Measurements from ENCODE around the gene ASRGL1.

ASRGL1 gene

DNA sequence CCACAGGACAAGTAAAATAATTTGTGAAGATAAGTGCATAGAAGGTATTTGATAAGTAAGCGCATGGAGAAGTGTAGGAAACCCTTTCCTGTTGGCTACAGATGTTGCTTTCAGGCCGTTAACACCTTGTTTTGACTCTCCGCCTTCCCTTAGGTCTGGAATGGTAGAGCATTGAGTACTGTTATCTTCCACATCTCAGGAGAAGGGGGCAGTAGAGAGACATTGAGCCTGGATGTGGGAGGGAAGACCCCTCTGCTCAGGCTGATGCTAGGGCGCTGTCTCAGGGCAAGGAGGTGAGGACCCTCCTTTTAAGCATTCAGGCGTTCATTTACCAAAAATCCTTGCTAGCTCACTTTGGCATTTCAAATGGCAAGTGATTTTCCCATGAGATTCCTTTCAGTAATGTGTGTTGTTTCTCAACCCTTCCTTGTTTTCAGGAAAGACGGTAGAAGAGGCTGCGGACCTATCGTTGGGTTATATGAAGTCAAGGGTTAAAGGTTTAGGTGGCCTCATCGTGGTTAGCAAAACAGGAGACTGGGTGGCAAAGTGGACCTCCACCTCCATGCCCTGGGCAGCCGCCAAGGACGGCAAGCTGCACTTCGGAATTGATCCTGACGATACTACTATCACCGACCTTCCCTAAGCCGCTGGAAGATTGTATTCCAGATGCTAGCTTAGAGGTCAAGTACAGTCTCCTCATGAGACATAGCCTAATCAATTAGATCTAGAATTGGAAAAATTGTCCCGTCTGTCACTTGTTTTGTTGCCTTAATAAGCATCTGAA lies 54.6 kb downstream of the ASRGL1 start:
- no peaks in the 10 kb centered on the region for H3K36me3 Mint-ChIP-seq
- no peak overlapping the region for H3K4me3 Mint-ChIP-seq
- H3K27me3 Mint-ChIP-seq = peaks cover 5% of the 10 kb centered on the region
- DNase-seq = no peak
- no peak overlapping the region for H3K27ac Mint-ChIP-seq
- no peaks in the 10 kb centered on the region for H3K9me3 Mint-ChIP-seq
- H3K4me1 Mint-ChIP-seq = peaks cover 25% of the 10 kb centered on the region
- CTCF ChIA-PET = interaction anchor here (0.8 to 6.8 kb wide), 5 partner anchors 9 to 150 kb away, joined by 3 to 54 read pairs (median 8); no protein-coding TSS in a partner anchor

DNA sequence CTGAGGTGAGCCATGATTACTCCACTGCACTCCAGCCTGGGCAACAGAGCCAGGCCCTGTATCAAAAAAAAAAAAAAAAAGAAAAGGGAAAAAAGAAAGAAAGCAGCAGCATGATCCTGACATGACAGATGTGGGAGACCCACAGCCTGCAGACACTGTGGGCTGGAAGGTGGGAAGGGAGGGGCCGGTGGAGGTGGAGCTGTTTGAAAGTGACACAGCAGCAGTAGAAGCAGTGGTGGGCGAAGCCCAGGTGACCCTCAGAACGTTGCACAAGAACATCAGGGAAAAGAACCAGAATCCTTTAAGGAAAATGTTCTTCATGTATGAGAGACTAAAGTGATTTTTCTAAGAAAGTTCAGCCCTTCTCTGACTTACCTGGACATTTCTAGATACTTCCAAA lies 55.3 kb downstream of the ASRGL1 start:
- CTCF ChIA-PET = interaction anchor here (0.9 to 6.8 kb wide), 8 partner anchors 11 to 304 kb away, joined by 3 to 54 read pairs (median 7); partner anchors contain the start of gene TUT1
- no peak for DNase-seq
- H3K4me3 Mint-ChIP-seq = no peak overlapping the region
- peaks cover 21% of the 10 kb centered on the region for H3K4me1 Mint-ChIP-seq
- no peaks in the 10 kb centered on the region for H3K36me3 Mint-ChIP-seq
- H3K9me3 Mint-ChIP-seq = no peaks in the 10 kb centered on the region
- H3K27ac Mint-ChIP-seq = no peak overlapping the region
- peaks cover 5% of the 10 kb centered on the region for H3K27me3 Mint-ChIP-seq

GRCh38 chr11:62393061-62393611 lies 55.9 kb downstream of the ASRGL1 start:
- CTCF ChIA-PET = interaction anchor here (0.6 to 6.8 kb wide), 16 partner anchors 9 to 405 kb away, joined by 3 to 61 read pairs (median 5); partner anchors contain the start of genes AHNAK and TUT1
- Mint-ChIP-seq H3K4me1 (peaks cover 24% of the 10 kb centered on the region), H3K36me3 (no peaks in the 10 kb centered on the region), H3K27ac (peak overlapping the region; percentile 16), H3K4me3 (no peak overlapping the region), H3K9me3 (no peaks in the 10 kb centered on the region), H3K27me3 (peaks cover 5% of the 10 kb centered on the region)
- peak; percentile 46 for DNase-seq

GRCh38 chr11:62393735-62394134 lies 56.5 kb downstream of the ASRGL1 start:
- H3K36me3 Mint-ChIP-seq = no peaks in the 10 kb centered on the region
- no peak overlapping the region for H3K27ac Mint-ChIP-seq
- CTCF ChIA-PET = interaction anchor here (0.6 to 6.8 kb wide), 16 partner anchors 8 to 405 kb away, joined by 3 to 61 read pairs (median 6); partner anchors contain the start of genes AHNAK and TUT1
- no peak overlapping the region for H3K4me3 Mint-ChIP-seq
- DNase-seq = no peak
- H3K27me3 Mint-ChIP-seq = peaks cover 5% of the 10 kb centered on the region
- H3K4me1 Mint-ChIP-seq = peaks cover 30% of the 10 kb centered on the region
- no peaks in the 10 kb centered on the region for H3K9me3 Mint-ChIP-seq

GRCh38 chr11:62394825-62395538 lies 57.7 kb downstream of the ASRGL1 start:
- CTCF ChIA-PET = interaction anchor here (0.6 to 6.8 kb wide), 37 partner anchors 9 to 492 kb away, joined by 3 to 61 read pairs (median 4); partner anchors contain the start of genes AHNAK, ASRGL1, SCGB1A1 and TUT1
- peak; percentile 65 for DNase-seq
- Mint-ChIP-seq H3K36me3 (no peaks in the 10 kb centered on the region), H3K4me3 (no peak overlapping the region), H3K27ac (no peak overlapping the region), H3K27me3 (no peaks in the 10 kb centered on the region), H3K4me1 (peaks cover 41% of the 10 kb centered on the region), H3K9me3 (no peaks in the 10 kb centered on the region)

DNA sequence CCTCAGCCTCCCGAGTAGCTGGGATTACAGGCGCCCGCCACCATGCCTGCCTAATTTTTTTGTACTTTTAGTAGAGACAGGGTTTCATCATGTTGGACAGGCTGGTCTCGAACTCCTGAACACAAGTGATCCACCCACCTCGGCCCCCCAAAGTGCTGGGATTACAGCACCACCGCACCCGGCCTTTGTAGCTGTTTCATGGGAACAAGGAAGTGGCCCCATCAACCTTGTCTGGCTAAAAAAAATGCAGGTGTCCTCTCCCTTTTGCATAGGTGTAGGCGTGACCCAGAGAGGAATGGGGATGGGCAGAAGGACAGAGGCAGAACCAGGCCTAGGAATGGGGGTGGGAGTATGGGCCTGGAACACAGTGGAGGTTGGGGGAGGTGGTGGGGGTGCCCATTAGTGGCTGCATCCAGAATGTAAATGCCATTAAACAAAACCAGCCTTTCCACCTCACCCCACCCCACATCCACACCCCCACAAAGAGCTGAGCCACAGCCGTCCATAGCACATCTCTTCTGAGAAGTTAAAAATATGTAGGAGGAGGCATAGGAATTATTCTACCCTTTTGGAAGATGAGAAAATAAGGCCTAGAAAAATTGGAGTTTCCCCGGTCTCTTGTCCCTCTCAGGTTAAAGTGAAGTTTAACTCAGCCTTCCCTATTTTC lies 58.8 kb downstream of the ASRGL1 start:
- no peak overlapping the region for H3K27ac Mint-ChIP-seq
- H3K36me3 Mint-ChIP-seq = no peaks in the 10 kb centered on the region
- H3K4me3 Mint-ChIP-seq = no peak overlapping the region
- no peaks in the 10 kb centered on the region for H3K27me3 Mint-ChIP-seq
- no peaks in the 10 kb centered on the region for H3K9me3 Mint-ChIP-seq
- peaks cover 50% of the 10 kb centered on the region for H3K4me1 Mint-ChIP-seq
- CTCF ChIA-PET = interaction anchor here (0.6 to 6.8 kb wide), 21 partner anchors 9 to 298 kb away, joined by 3 to 61 read pairs (median 6); partner anchors contain the start of genes SCGB1A1 and TUT1
- DNase-seq = no peak

DNA sequence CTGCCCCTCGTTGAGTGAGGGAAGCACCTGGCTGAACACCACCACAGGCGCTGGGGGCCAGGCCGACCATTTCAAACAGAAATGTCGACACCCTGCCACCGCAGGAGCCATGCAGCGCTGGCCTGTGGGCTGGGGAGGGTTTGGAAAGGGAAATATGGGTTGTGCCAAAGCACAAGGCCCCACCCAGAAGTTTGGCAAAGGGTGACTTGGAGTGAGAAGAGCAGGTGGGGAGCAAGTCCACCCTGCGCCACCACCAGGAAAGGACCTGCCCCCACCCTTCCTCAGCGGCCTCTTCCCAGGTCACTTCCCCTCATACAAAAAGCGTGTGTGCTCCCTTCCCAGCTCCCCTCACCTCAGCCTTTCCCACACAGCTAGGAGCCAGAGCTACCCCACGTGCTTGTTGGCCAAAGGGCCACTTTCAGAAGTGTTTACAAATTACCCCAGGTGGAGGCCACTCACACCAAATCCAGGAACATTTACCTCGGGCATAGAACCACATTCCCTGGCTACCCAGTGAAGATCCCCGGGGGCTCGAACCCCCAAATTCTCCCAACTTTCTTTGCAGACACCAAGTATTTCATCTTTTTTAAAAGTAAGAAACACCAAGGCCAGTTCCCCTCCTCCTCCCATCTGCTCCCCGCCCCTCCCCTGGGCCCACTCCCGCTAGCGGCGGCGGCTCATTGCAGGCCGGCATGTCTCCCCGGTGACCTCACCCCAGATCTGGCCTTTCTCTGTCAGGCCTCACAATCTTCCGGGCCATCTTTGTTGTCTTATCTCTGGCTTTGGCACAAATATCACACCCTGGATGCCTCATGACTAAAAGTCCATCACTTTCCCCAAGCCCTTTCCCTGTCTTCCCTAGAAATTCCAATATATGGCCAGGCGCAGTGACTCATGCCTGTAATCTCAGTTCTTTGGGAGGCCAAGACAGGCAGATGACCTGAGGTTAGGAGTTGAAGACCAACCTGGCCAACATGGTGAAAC lies 61.1 kb downstream of the ASRGL1 start:
- Mint-ChIP-seq H3K36me3 (no peaks in the 10 kb centered on the region), H3K4me1 (peaks cover 63% of the 10 kb centered on the region), H3K27ac (no peak overlapping the region), H3K27me3 (no peaks in the 10 kb centered on the region), H3K4me3 (no peak overlapping the region), H3K9me3 (no peaks in the 10 kb centered on the region)
- peak; percentile 16 for DNase-seq
- CTCF ChIA-PET = interaction anchor here (1.0 to 4.6 kb wide), 5 partner anchors 8 to 194 kb away, joined by 3 to 30 read pairs (median 4); no protein-coding TSS in a partner anchor

- peak; percentile 35 for DNase-seq
- H3K4me3 Mint-ChIP-seq = no peak overlapping the region
- H3K36me3 Mint-ChIP-seq = no peaks in the 10 kb centered on the region
Measured at GRCh38 chr11:62399172-62399877, 62.1 kb downstream of the ASRGL1 start.

DNA sequence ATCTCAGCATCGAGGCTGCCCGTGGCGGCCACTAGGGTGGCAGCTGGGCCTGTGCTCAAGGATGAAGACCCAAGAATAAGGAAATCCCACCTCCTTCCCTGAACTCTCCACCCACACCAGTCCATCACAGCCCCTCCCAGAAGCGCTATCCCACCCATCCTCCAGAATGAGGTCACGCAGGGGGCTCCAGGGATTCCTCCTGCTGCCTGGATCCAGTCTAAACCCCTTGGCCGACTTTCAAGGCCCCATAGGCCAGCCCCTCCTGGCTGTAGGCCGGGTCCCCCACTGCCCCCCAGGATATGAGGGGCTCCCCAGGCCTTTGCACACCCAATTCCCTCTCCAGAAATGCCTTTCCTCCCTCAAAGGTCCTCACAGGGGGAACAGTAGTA lies 62.6 kb downstream of the ASRGL1 start:
- Mint-ChIP-seq H3K4me3 (no peak overlapping the region), H3K36me3 (no peaks in the 10 kb centered on the region), H3K4me1 (peaks cover 58% of the 10 kb centered on the region), H3K9me3 (no peaks in the 10 kb centered on the region), H3K27ac (no peak overlapping the region), H3K27me3 (peaks cover 6% of the 10 kb centered on the region)
- DNase-seq = no peak
- CTCF ChIA-PET = interaction anchor here (1.0 to 4.6 kb wide), 6 partner anchors 9 to 193 kb away, joined by 4 to 30 read pairs (median 6); no protein-coding TSS in a partner anchor

More at GRCh38 chr11:62399172-62399877, 62.1 kb downstream of the ASRGL1 start:
- no peak overlapping the region for H3K27ac Mint-ChIP-seq
- no peaks in the 10 kb centered on the region for H3K9me3 Mint-ChIP-seq
- peaks cover 6% of the 10 kb centered on the region for H3K27me3 Mint-ChIP-seq
- H3K4me1 Mint-ChIP-seq = peaks cover 61% of the 10 kb centered on the region
- CTCF ChIA-PET = interaction anchor here (1.0 to 4.6 kb wide), 6 partner anchors 9 to 193 kb away, joined by 3 to 30 read pairs (median 5); no protein-coding TSS in a partner anchor

DNA sequence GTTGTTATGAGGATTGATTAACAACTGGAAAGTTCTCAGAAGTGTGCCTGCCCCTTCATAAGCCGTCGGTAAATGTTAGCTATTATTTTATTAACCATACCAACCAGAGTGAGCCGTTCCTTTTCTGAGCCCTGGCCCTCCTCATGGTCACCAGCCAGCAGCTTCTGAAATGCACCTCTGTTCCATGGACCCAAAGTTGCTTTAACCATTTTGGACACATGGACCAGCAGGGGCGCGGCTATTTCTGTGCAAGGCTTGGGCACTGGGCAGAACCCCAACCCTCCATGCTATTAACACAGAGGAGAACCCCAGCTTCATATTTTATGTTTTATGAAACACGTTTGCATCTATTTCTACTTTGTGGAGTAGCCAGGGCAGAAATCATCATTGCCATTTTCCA lies 63.0 kb downstream of the ASRGL1 start:
- H3K9me3 Mint-ChIP-seq = no peaks in the 10 kb centered on the region
- DNase-seq = no peak
- H3K4me1 Mint-ChIP-seq = peaks cover 56% of the 10 kb centered on the region
- CTCF ChIA-PET = interaction anchor here (1.0 to 4.6 kb wide), 6 partner anchors 9 to 294 kb away, joined by 3 to 30 read pairs (median 6); no protein-coding TSS in a partner anchor
- no peak overlapping the region for H3K4me3 Mint-ChIP-seq
- H3K36me3 Mint-ChIP-seq = no peaks in the 10 kb centered on the region
- peak overlapping the region; percentile 15 for H3K27ac Mint-ChIP-seq
- H3K27me3 Mint-ChIP-seq = peaks cover 6% of the 10 kb centered on the region

DNA sequence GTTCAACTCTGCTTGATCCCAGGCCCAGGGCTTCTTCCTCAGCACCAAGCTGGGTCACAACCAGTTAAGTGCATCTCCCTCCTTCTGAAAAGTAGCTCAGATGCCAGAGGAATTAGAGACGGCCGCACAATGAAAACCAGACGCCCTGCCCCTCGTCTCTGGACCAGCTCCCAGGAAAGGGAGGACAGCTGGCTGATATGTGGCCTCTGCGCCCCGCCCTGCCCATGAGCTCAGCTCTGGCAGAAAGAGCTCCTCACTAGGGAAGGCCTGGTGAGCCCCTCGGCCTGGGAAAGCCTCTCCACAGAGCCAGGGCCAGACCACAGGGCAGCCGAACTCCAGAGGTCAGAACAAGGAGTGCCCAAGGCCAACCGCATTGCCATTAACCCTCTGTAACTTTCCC lies 63.5 kb downstream of the ASRGL1 start:
- no peak for DNase-seq
- H3K27me3 Mint-ChIP-seq = peaks cover 8% of the 10 kb centered on the region
- no peaks in the 10 kb centered on the region for H3K36me3 Mint-ChIP-seq
- H3K4me1 Mint-ChIP-seq = peaks cover 56% of the 10 kb centered on the region
- CTCF ChIA-PET = interaction anchor here (1.0 to 4.6 kb wide), 6 partner anchors 10 to 293 kb away, joined by 3 to 30 read pairs (median 6); no protein-coding TSS in a partner anchor
- H3K4me3 Mint-ChIP-seq = no peak overlapping the region
- no peak overlapping the region for H3K27ac Mint-ChIP-seq
- H3K9me3 Mint-ChIP-seq = no peaks in the 10 kb centered on the region

- Mint-ChIP-seq H3K27me3 (peaks cover 14% of the 10 kb centered on the region), H3K4me1 (peaks cover 56% of the 10 kb centered on the region), H3K27ac (no peak overlapping the region), H3K9me3 (no peaks in the 10 kb centered on the region), H3K36me3 (no peaks in the 10 kb centered on the region), H3K4me3 (peak overlapping the region; percentile 71)
- DNase-seq = no peak
- CTCF ChIA-PET = interaction anchor here (1.0 to 4.6 kb wide), 7 partner anchors 21 to 293 kb away, joined by 3 to 30 read pairs (median 3); no protein-coding TSS in a partner anchor
Measured at GRCh38 chr11:62401356-62401755, 64.1 kb downstream of the ASRGL1 start.

Data from activated naive CD4-positive, alpha-beta T cell treated with anti-CD3 and anti-CD28 coated beads, Interleukin-2, amount 10 ng/mL, durations not matched to agents 7 days and 5 days (primary cell).